GM18499 (cell line): ENCODE results near the gene DDHD1.

Experiments used
- ATAC-seq: cut with Tn5 transposase; IDR thresholded peaks from one replicate; pipeline ENCODE4 v1.9.1; 2021; ENCODE audit warnings: moderate number of reproducible peaks; ENCODE audit not compliant: insufficient read depth, unreplicated experiment

Gene DDHD1

DNA sequence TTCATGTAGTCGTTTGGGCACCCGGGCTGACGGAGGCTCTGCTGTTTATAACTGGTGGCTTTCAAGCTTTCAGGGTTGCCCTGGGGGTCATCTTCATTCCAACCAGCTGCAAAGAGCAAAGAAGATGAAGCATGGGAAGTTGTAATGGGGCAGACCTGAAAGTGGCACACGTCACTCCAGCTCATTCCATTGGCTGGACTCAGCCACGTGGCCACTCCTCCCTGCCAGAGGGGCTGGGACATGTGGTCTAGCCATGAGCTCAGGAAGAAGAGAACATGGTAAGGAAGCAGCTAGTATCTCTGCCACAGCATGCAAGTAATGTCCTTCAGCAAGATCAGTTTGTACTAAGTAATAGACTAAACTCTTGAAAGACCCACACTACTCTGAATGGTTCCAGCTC is 150.5 kb downstream of the DDHD1 start:
- no peak for ATAC-seq

- no peak for ATAC-seq
Observed at GRCh38 chr14:53001787-53002378, 151.2 kb downstream of the DDHD1 start.

DNA sequence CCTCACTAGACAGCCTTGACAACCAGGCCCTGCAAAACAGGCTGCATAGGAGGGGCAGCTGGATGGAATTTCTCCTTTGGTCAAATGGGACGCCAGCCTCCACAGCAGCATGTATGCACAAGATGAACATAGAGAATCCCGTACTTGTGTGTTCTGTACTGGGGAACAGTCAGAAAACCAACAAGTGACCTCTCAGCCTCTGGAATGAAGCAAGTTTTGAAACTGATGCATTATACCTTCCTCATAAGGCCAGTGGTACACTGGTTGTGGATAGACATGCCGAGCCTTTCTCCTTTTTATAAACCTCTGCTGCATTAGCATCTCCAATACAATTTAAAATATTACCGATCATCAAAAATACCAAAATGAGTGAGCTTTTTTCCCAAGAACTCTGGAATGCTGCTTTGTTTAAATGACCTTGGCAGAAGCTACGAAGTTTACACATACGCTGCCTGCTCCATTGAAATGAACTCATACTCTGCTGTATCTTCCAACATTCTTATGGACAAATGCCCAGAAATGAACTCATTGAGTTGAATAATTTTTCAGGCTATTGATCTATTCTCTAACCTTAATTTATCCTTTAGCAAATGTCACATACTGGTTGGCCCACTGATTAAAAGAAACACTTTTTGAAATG is 154.6 kb downstream of the DDHD1 start:
- no peak for ATAC-seq

DNA sequence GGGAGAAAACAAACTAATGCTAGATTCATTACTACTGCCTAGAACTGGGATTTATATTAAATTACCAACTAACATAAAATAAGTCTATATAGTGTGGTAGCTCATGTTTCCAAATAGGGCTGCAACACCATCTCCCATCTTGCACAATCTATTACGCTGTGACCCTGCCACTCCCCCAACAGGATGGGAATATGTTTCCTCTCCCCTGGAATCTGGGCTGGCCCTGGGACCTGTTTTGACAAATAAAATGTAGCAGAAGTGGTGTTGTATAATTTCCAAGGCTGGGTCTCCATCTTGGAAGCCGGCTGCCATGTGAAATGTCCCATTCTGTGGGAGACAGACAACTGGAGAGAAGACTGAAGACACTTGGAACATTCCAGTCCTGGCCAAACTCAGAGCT is 156.6 kb downstream of the DDHD1 start:
- ATAC-seq: no peak

GRCh38 chr14:52995998-52996397 is 157.1 kb downstream of the DDHD1 start:
- no peak for ATAC-seq

GRCh38 chr14:52992236-52992870 is 160.8 kb downstream of the DDHD1 start:
- ATAC-seq: no peak

DNA sequence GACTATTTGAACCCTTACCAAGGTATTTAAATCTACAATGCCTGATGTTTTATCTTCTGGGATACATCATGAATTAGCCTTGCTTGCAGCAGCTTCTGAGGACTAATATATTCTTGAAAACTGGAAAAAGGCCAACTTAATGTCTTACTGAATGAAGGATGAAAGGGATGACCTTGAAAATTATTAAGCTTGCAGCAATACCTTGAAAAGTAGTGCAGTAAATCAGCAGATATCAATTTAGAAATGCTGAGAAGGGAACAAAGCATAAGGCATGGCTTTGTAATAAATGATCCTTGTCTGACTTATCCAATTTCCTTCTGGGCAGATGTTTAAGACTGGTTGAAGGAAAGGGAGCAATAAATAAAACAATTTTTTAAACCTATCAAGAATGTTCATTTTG is 165.0 kb downstream of the DDHD1 start:
- no peak for ATAC-seq

DNA sequence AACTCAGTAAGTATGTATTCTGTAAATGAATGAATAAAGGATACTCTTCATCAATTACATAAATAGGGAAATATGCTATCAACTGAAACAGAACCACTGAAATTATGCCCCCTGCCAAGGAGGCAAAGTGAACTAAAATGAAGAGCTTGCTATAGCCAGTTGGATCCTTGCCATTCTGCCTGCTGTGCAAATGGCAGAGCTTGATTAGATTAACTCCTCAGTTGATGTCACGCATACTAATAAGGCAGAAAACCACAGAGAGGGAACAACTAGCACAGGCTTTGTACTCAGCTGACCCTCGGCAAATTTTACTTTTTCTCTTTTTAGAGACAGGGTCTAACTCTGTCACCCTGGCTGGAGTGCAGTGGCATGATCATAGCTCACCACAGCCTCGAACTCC is 165.6 kb downstream of the DDHD1 start:
- ATAC-seq: no peak

DNA sequence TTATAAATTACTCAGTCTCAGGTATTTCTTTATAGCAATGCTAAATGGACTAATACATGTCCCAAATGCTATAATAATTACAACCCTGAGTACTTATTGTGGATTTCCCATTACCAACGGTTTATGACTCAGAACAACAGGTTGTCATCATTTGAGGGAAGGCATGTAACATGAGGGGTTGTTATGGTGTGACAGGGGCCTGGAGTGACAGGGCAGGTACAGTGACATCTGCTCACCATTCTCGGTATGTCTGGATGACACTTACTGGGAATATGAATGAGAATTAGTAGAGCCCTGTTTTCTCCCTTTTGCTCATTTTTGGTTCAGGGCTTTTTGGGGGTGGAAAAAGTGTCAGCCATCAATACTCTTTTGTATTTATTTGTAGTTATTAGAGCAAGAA is 166.1 kb downstream of the DDHD1 start:
- ATAC-seq: no peak
